Lung (tissue), 12 donors: ENCODE data around the gene AGMAT. TPM values are rescaled to one million over a fixed set of nuclear protein-coding genes. Genes with fewer than 3 reads are reported as not detected.

Source experiments
- ATAC-seq: fragments of 200-7000 bp; cut with Tn5 transposase; one replicate; pipeline ENCODE4 v1.9.1; 2020; ENCODE audit warnings: moderate number of reproducible peaks; ENCODE audit not compliant: insufficient read depth, low FRiP score
- DNase-seq, 3 donors: peaks; one replicate each; pipeline ENCODE4 v3.0.0-alpha.2; 2013 to 2017
- H3K27ac ChIP-seq, 2 donors: one replicate each; pipeline ENCODE4 v1.5.1; 2013; ENCODE audit warnings: mild to moderate bottlenecking in 2 of 2, moderate library complexity in 2 of 2, control low read depth in 1 of 2, inconsistent platforms in 1 of 2, low read depth in 1 of 2, low read length in 1 of 2
- H3K27me3 ChIP-seq, 3 donors: one replicate each; pipeline ENCODE4 v1.5.1; 2013; ENCODE audit warnings: low read length in 2 of 3; ENCODE audit not compliant: control insufficient read depth in 3 of 3, insufficient read depth in 3 of 3
- H3K36me3 ChIP-seq, 4 donors: one replicate each; pipeline ENCODE4 v1.5.1; 2013; ENCODE audit warnings: low read length in 4 of 4, mild to moderate bottlenecking in 1 of 4, moderate library complexity in 1 of 4; ENCODE audit not compliant: control insufficient read depth in 4 of 4, insufficient read depth in 4 of 4
- H3K4me1 ChIP-seq, 5 donors: one replicate each; pipeline ENCODE4 v1.5.1; 2013; ENCODE audit warnings: low read length in 5 of 5, mild to moderate bottlenecking in 2 of 5, moderate library complexity in 1 of 5; ENCODE audit not compliant: control insufficient read depth in 5 of 5, insufficient read depth in 5 of 5
- H3K4me3 ChIP-seq: one replicate; pipeline ENCODE4 v1.5.1; 2013; ENCODE audit warnings: mild to moderate bottlenecking, control low read depth, moderate library complexity
- H3K9ac ChIP-seq, 2 donors: one replicate each; pipeline ENCODE4 v1.5.1; 2013; ENCODE audit warnings: low read length in 2 of 2, control low read depth in 1 of 2; ENCODE audit not compliant: insufficient read depth in 1 of 2
- H3K9me3 ChIP-seq, 4 donors: one replicate each; pipeline ENCODE4 v1.5.1; 2013; ENCODE audit warnings: low read length in 3 of 4, mild to moderate bottlenecking in 1 of 4, moderate library complexity in 1 of 4; ENCODE audit not compliant: control insufficient read depth in 4 of 4, insufficient read depth in 3 of 4
- CTCF ChIP-seq: IDR thresholded peaks from 2 replicates; pipeline ENCODE4 v1.5.1; 2012; ENCODE audit warnings: mild to moderate bottlenecking; ENCODE audit errors: control extremely low read depth, extremely low read depth
- WGBS, 2 donors: extraction: QIAGEN DNeasy Blood & Tissue Kit; methylation state at CpG; one replicate each; pipeline ENCODE4 v1.1.7; 2013; 5-methylcytosine and 5-hydroxymethylcytosine counted together
- polyA plus RNA-seq, 2 donors: library from polyadenylated mRNA; stranded (reverse); fragments of 200-250 nt; gene quantifications; one replicate each; pipeline ENCODE4 v1.2.1, GENCODE V29; 2013
- total RNA-seq, 2 donors: library from RNA; depleted of rRNA in 1 of 2; stranded (reverse); fragments of >200 nt in 1 of 2; gene quantifications; one replicate each; pipeline ENCODE4 v1.2.1, GENCODE V29; 2014 to 2021
- donor health status: control.
- donor health status: control.
- donor health status: Bipolar disorder and iron deficiency.
- donor health status: healthy.
- donor health status: DM: yes; HTN: yes; CAD: no.

AGMAT gene
- total and polyA plus RNA-seq, 4 donors: 0.08 to 0.46 (median 0.31) TPM

DNA sequence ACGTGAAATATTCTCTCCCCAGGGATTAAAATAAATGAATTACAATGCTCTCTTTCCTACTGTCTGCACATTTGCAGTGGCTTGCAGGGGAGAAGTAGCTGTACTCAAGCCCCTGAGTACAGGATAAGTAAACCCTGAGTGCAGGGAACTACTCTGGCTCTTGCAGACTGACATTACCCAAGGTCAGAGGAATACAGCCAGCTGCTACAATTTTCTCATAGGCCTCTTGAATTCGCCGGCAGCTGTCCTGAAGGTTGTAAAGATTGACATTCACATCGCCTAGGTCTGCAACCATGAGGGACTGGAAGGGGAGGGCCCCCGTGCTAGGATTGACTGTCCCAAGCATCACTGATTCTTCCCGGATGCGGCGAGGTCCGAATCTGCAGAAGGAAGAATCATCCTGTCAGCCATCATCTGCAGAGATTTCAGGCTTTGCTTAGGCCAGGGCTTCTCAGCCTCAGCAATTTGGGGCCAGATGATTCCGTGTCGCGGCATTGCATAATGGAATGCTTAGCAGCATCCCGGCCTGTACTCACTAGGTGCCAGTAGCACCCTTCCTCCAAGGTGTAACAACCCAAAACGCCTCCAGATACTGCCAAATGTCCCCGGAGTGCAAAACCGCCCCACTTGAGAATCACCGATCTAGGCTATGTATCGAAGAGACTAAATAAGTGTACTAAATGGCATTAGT, 1.7 kb downstream of the AGMAT start:
- no peak for ATAC-seq
- Histone ChIP-seq H3K36me3 (no peaks in the 10 kb centered on the region), H3K9me3 (peaks cover 0 to 4% (median 0%) of the 10 kb centered on the region in 4 donors), H3K4me1 (peaks cover 0 to 11% (median 0%) of the 10 kb centered on the region in 5 donors), H3K9ac (no peak overlapping the region), H3K27me3 (no peaks in the 10 kb centered on the region), H3K27ac (no peak overlapping the region), H3K4me3 (no peak overlapping the region)
- no peak for DNase-seq
- TF ChIP-seq CTCF: no peak
- WGBS, 2 donors: 90 to 94% methylated on average over 18 of the region's 18 CpGs

GRCh38 chr1:15579683-15580047, 5.2 kb downstream of the AGMAT start:
- DNase-seq (no peak), ATAC-seq (no peak)
- no peaks in the 10 kb centered on the region for H3K9me3 ChIP-seq
- H3K4me3 ChIP-seq: no peak overlapping the region
- no peaks in the 10 kb centered on the region for H3K27me3 ChIP-seq
- no peak overlapping the region for H3K9ac ChIP-seq
- H3K4me1 ChIP-seq: peaks cover 0 to 8% (median 3%) of the 10 kb centered on the region in 5 donors
- H3K27ac ChIP-seq: no peak overlapping the region
- peaks cover 0 to 1% (median 0%) of the 10 kb centered on the region in 4 donors for H3K36me3 ChIP-seq
- no peak for TF ChIP-seq CTCF

DNA sequence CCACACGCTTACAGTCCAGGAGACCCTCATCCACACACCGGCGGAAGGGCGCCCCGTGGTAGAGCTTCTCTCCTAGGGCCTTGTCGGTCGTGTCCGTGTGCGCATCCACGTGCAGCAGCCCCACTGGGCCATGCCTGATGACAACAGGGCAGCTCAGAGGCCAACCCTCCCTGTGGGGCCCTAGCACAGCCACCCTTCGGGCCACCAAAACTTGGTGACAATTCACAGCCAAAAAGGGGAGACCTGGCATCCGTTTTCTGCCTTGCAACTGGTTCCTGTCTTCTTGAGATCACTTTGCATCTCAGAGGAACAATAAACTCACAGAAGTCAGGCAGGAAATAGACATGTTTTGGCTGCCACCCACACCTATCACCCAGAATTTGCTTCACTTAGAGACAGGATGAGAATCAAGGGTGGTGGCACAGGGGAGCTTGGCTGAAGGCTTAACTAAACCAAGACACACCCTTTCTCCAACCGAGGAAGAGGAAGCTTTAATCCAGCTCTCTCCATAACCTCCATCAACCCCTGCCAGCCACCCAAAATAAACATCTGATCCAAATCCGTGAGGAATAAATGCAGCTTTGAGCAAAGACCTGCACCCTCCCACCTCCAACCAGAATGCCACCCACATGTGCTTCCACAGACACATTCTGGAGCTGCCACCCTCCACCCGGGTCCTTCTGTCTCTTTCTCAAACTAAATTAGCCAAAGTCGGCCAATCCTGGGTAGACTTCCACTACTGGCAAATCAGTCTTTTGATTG, 5.7 kb downstream of the AGMAT start:
- ATAC-seq (no peak), DNase-seq (no peak)
- no peak overlapping the region for H3K27ac ChIP-seq
- H3K27me3 ChIP-seq: no peaks in the 10 kb centered on the region
- H3K4me3 ChIP-seq: no peak overlapping the region
- H3K9me3 ChIP-seq: no peaks in the 10 kb centered on the region
- H3K36me3 ChIP-seq: peaks cover 0 to 1% (median 0%) of the 10 kb centered on the region in 4 donors
- peaks cover 0 to 7% (median 3%) of the 10 kb centered on the region in 5 donors for H3K4me1 ChIP-seq
- WGBS, 2 donors: 80 to 84% methylated on average over 16 of the region's 16 CpGs
- no peak overlapping the region for H3K9ac ChIP-seq
- TF ChIP-seq CTCF: no peak
